ENCODE data around the gene MCUB.
"Not testable (repeated sequence)": the region's sequence is repeated elsewhere in the genome, so short reads cannot be mapped to it uniquely, and the experiment has no call there.

Gene MCUB

GRCh38 chr4:109595123-109595522, 35.1 kb downstream of the MCUB start:
- not testable (repeated sequence) for H3K23ac ChIP-seq (ENCODE audit: low read length); H3K9me3 ChIP-seq (ENCODE audit: insufficient read depth, low read depth, low read length); H2BK5ac ChIP-seq (ENCODE audit: low read depth, low read length, poor library complexity); H3K4me2 ChIP-seq (ENCODE audit: low read length); H4K8ac ChIP-seq (ENCODE audit: low read depth, low read length); H3K27me3 ChIP-seq (ENCODE audit: insufficient read depth, low read length); H3K14ac ChIP-seq (ENCODE audit: low read length); H2BK120ac ChIP-seq (ENCODE audit: insufficient read depth, low read length, poor library complexity); H4K91ac ChIP-seq (ENCODE audit: low read depth, low read length); H3K18ac ChIP-seq (ENCODE audit: low read length); H3K4me3 ChIP-seq (ENCODE audit: low read depth, low read length); DNase-seq; H3K79me1 ChIP-seq (ENCODE audit: low read length); H3K4ac ChIP-seq (ENCODE audit: low read depth, low read length); H3K27ac ChIP-seq (ENCODE audit: low read depth, low read length); H2AFZ ChIP-seq (ENCODE audit: insufficient read depth, low read length, poor library complexity); H3K9ac ChIP-seq (ENCODE audit: low read length); H2AK5ac ChIP-seq (ENCODE audit: low read length); H4K12ac ChIP-seq (ENCODE audit: low read depth, low read length); H3K36me3 ChIP-seq (ENCODE audit: control insufficient read depth in 1 of 2, insufficient read depth in 2 of 2, low read length in 2 of 2); H3K79me2 ChIP-seq (ENCODE audit: control insufficient read depth, insufficient read depth, low read length, poor library complexity); H3K4me1 ChIP-seq (ENCODE audit: control insufficient read depth in 1 of 2, insufficient read depth in 2 of 2, low read length in 2 of 2); H2BK12ac ChIP-seq (ENCODE audit: low read length)
- WGBS (ENCODE audit: extremely low coverage, insufficient coverage, insufficient read length) = no CpG with 5 or more reads among the region's 3 CpGs

- not testable (repeated sequence) for H3K27me3 ChIP-seq (ENCODE audit: insufficient read depth, low read length); H4K91ac ChIP-seq (ENCODE audit: low read depth, low read length); H3K36me3 ChIP-seq (ENCODE audit: control insufficient read depth in 1 of 2, insufficient read depth in 2 of 2, low read length in 2 of 2); H2AK5ac ChIP-seq (ENCODE audit: low read length); H3K18ac ChIP-seq (ENCODE audit: low read length); H4K8ac ChIP-seq (ENCODE audit: low read depth, low read length); H3K14ac ChIP-seq (ENCODE audit: low read length); H3K4me3 ChIP-seq (ENCODE audit: low read depth, low read length); H3K9ac ChIP-seq (ENCODE audit: low read length); DNase-seq; H2AFZ ChIP-seq (ENCODE audit: insufficient read depth, low read length, poor library complexity); H4K12ac ChIP-seq (ENCODE audit: low read depth, low read length); H3K79me2 ChIP-seq (ENCODE audit: control insufficient read depth, insufficient read depth, low read length, poor library complexity); H2BK5ac ChIP-seq (ENCODE audit: low read depth, low read length, poor library complexity); H3K4me2 ChIP-seq (ENCODE audit: low read length); H3K4me1 ChIP-seq (ENCODE audit: control insufficient read depth in 1 of 2, insufficient read depth in 2 of 2, low read length in 2 of 2); H3K9me3 ChIP-seq (ENCODE audit: insufficient read depth, low read depth, low read length); H3K27ac ChIP-seq (ENCODE audit: low read depth, low read length); H3K79me1 ChIP-seq (ENCODE audit: low read length); H2BK12ac ChIP-seq (ENCODE audit: low read length); H3K23ac ChIP-seq (ENCODE audit: low read length); H2BK120ac ChIP-seq (ENCODE audit: insufficient read depth, low read length, poor library complexity); H3K4ac ChIP-seq (ENCODE audit: low read depth, low read length)
- no CpG with 5 or more reads among the region's 7 CpGs for WGBS (ENCODE audit: extremely low coverage, insufficient coverage, insufficient read length)
These were observed 36.5 kb downstream of the MCUB start for GRCh38 chr4:109596420-109597085.

GRCh38 chr4:109599046-109599652, 39.1 kb downstream of the MCUB start:
- Histone ChIP-seq H3K4ac (ENCODE audit: low read depth, low read length) (no peak overlapping the region), H3K79me2 (ENCODE audit: control insufficient read depth, insufficient read depth, low read length, poor library complexity) (no peaks in the 10 kb centered on the region), H3K9me3 (ENCODE audit: insufficient read depth, low read depth, low read length) (peaks cover 5% of the 10 kb centered on the region), H2BK12ac (ENCODE audit: low read length) (no peak overlapping the region), H2AFZ (ENCODE audit: insufficient read depth, low read length, poor library complexity) (no peak overlapping the region), H3K27me3 (ENCODE audit: insufficient read depth, low read length) (no peaks in the 10 kb centered on the region), H4K8ac (ENCODE audit: low read depth, low read length) (no peak overlapping the region), H4K91ac (ENCODE audit: low read depth, low read length) (no peak overlapping the region), H3K18ac (ENCODE audit: low read length) (no peak overlapping the region), H3K36me3 (ENCODE audit: control insufficient read depth in 1 of 2, insufficient read depth in 2 of 2, low read length in 2 of 2) (no peaks in the 10 kb centered on the region), H4K12ac (ENCODE audit: low read depth, low read length) (no peak overlapping the region), H3K4me1 (ENCODE audit: control insufficient read depth in 1 of 2, insufficient read depth in 2 of 2, low read length in 2 of 2) (no peaks in the 10 kb centered on the region), H3K79me1 (ENCODE audit: low read length) (no peaks in the 10 kb centered on the region), H2BK120ac (ENCODE audit: insufficient read depth, low read length, poor library complexity) (no peak overlapping the region), H3K27ac (ENCODE audit: low read depth, low read length) (no peak overlapping the region), H3K9ac (ENCODE audit: low read length) (no peak overlapping the region), H3K14ac (ENCODE audit: low read length) (no peak overlapping the region), H3K23ac (ENCODE audit: low read length) (no peak overlapping the region), H3K4me3 (ENCODE audit: low read depth, low read length) (no peak overlapping the region), H3K4me2 (ENCODE audit: low read length) (no peak overlapping the region), H2BK5ac (ENCODE audit: low read depth, low read length, poor library complexity) (no peak overlapping the region), H2AK5ac (ENCODE audit: low read length) (no peak overlapping the region)
- no peak for DNase-seq
- no CpG with 5 or more reads among the region's 6 CpGs for WGBS (ENCODE audit: extremely low coverage, insufficient coverage, insufficient read length)

GRCh38 chr4:109600431-109600830, 40.4 kb downstream of the MCUB start:
- Histone ChIP-seq H3K27me3 (ENCODE audit: insufficient read depth, low read length) (no peaks in the 10 kb centered on the region), H2BK5ac (ENCODE audit: low read depth, low read length, poor library complexity) (no peak overlapping the region), H4K91ac (ENCODE audit: low read depth, low read length) (no peak overlapping the region), H3K4ac (ENCODE audit: low read depth, low read length) (no peak overlapping the region), H2AK5ac (ENCODE audit: low read length) (no peak overlapping the region), H3K9ac (ENCODE audit: low read length) (no peak overlapping the region), H3K79me2 (ENCODE audit: control insufficient read depth, insufficient read depth, low read length, poor library complexity) (no peaks in the 10 kb centered on the region), H3K23ac (ENCODE audit: low read length) (no peak overlapping the region), H3K27ac (ENCODE audit: low read depth, low read length) (no peak overlapping the region), H3K9me3 (ENCODE audit: insufficient read depth, low read depth, low read length) (peaks cover 5% of the 10 kb centered on the region), H4K8ac (ENCODE audit: low read depth, low read length) (no peak overlapping the region), H2BK12ac (ENCODE audit: low read length) (no peak overlapping the region), H3K14ac (ENCODE audit: low read length) (no peak overlapping the region), H2BK120ac (ENCODE audit: insufficient read depth, low read length, poor library complexity) (no peak overlapping the region), H3K18ac (ENCODE audit: low read length) (no peak overlapping the region), H4K12ac (ENCODE audit: low read depth, low read length) (no peak overlapping the region), H2AFZ (ENCODE audit: insufficient read depth, low read length, poor library complexity) (no peak overlapping the region), H3K4me3 (ENCODE audit: low read depth, low read length) (no peak overlapping the region), H3K4me1 (ENCODE audit: control insufficient read depth in 1 of 2, insufficient read depth in 2 of 2, low read length in 2 of 2) (no peaks in the 10 kb centered on the region), H3K36me3 (ENCODE audit: control insufficient read depth in 1 of 2, insufficient read depth in 2 of 2, low read length in 2 of 2) (no peaks in the 10 kb centered on the region), H3K79me1 (ENCODE audit: low read length) (no peaks in the 10 kb centered on the region), H3K4me2 (ENCODE audit: low read length) (no peak overlapping the region)
- no CpG with 5 or more reads among the region's 3 CpGs for WGBS (ENCODE audit: extremely low coverage, insufficient coverage, insufficient read length)
- no peak for DNase-seq

Measured in trophoblast cell (in vitro differentiated cells and primary cell).